NCI-H1105 (cell line): ENCODE measurements around the gene TTF1.
A peak's percentile ranks its signal among the peaks of the same experiment; 100 is the strongest.

Experiments
- DNase-seq: peaks from one replicate; lab custom pipeline; 2025; lab: John Stamatoyannopoulos, UW

Gene TTF1, protein sequence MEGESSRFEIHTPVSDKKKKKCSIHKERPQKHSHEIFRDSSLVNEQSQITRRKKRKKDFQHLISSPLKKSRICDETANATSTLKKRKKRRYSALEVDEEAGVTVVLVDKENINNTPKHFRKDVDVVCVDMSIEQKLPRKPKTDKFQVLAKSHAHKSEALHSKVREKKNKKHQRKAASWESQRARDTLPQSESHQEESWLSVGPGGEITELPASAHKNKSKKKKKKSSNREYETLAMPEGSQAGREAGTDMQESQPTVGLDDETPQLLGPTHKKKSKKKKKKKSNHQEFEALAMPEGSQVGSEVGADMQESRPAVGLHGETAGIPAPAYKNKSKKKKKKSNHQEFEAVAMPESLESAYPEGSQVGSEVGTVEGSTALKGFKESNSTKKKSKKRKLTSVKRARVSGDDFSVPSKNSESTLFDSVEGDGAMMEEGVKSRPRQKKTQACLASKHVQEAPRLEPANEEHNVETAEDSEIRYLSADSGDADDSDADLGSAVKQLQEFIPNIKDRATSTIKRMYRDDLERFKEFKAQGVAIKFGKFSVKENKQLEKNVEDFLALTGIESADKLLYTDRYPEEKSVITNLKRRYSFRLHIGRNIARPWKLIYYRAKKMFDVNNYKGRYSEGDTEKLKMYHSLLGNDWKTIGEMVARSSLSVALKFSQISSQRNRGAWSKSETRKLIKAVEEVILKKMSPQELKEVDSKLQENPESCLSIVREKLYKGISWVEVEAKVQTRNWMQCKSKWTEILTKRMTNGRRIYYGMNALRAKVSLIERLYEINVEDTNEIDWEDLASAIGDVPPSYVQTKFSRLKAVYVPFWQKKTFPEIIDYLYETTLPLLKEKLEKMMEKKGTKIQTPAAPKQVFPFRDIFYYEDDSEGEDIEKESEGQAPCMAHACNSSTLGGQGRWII

DNA sequence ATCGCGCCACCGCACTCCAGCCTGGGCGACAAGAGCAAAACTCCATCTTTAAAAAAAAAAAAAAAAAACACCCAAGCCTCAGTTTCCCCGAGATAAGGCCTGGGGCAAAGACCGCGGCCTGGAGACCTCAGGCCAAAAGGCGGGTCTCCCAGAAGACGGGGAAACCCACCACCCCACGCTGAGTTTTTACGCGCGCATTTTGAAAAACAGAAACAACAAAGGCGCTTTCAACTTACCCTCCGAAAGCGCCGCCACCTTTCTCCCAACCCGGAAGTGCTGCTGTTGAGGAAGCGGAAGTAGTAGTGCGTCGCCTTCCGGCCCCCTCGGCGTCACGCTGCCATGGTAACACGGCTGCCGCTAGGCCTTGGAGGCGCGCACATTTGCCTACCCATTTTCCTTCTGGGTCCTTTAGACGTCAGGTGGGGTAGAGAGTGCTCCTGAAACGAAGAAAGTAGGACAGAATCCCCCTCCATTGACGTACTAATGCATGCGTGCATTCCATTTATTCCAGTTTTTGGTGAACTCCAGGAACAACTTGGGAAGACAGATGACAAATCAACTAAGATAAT is at the start of gene TTF1:
Gene TTF1 (minus strand): TSS at position 287 of the 569 bp plus-strand sequence. CDS start 4,019 bp downstream, outside the sequence.
- DNase-seq = peak; percentile 89

DNA sequence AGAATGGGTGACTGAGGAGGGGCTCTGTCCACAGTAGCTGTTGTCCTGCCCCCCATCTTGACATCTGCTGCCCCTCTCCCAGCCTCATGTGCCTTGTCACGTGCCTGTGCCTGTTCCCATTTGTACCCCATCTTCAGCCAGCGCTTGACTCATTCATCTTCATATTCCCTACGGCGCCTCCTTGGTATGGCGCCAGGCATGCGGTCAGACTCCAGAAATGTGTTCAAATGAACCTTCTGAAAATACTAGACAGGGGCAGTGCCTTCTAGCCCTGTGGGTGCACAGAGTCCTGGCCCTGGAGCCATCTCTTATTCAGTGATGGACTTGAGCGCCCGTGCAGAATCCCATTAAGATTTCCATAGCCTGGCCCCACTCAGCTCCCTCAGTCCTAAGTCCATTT is 49.6 kb upstream of the TTF1 start:
- DNase-seq = no peak

DNA sequence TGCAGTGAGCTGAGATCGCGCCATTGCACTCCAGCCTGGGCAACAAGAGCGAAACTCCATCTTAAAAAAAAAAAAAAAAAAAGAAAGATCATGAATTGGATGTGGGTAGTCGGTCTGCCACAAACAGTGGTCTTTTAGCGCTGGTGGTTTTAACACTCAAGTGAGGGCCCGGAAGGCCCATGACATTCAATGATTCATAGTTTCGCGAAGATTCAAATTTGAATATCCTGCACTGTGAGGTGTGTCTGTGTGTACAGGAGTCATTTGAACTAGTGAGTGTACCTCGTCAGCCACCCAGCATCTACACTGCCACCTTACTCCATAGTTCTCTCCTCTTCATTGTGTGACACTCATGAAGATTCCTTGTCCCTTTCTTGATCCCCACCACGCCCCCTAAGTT is 44.6 kb upstream of the TTF1 start:
- DNase-seq = no peak

DNA sequence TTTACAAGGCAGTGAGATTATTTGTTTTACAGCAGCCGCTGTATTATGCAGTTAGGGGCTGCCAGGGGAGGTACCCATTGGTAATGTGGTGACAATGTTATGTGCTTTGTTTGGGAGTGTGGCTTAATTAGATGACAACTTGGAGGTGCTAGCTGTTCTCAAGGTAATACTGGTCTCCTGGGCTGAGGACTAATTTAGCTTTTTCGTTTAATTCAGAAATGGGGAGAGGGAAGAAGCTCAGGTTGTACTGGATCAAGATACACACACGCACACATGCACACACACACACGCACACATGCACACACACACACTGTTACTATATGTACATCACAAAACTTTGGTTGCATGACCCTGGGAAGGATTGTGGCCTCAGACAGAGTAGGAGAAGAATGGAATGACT is 41.3 kb upstream of the TTF1 start:
- no peak for DNase-seq

DNA sequence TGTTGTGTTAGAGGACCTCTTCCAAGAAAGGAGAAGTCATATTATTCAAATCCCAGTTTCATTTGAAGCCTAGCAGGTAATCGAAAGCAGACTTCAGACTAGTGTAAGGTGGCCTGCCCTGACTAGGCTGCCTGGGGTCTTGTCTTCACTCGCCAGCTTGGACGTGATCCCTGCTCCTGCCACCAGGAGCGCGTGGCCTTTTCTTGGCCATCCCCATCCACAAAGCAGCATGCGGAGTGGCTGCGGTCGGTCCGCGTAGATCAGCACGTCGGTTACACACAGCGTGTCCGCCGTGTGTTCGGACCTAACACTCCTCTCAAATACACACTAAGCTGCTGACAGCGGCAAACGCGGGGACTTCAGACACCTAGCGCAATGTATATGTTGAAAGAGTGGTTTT is 40.7 kb upstream of the TTF1 start:
- DNase-seq = no peak

DNA sequence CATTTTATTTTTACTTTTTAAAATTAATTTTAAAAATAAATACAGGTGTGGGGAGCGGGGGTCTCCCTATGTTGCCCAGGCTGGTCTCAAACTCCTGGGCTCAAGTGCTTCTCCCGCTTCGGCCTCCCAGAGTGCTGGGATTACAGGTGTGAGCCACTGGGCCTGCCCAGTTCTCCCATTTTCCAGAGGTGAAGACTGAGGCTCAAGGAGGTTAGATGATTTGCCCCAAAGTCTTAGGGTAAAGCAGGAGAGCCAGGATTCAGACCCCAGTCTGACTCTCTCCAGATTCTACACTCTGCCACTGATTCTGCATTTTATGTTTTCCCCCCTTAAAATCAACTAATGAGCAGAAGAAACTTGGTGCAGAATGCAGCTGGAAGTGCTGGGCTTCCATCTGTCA is 40.2 kb upstream of the TTF1 start:
- DNase-seq = no peak

DNA sequence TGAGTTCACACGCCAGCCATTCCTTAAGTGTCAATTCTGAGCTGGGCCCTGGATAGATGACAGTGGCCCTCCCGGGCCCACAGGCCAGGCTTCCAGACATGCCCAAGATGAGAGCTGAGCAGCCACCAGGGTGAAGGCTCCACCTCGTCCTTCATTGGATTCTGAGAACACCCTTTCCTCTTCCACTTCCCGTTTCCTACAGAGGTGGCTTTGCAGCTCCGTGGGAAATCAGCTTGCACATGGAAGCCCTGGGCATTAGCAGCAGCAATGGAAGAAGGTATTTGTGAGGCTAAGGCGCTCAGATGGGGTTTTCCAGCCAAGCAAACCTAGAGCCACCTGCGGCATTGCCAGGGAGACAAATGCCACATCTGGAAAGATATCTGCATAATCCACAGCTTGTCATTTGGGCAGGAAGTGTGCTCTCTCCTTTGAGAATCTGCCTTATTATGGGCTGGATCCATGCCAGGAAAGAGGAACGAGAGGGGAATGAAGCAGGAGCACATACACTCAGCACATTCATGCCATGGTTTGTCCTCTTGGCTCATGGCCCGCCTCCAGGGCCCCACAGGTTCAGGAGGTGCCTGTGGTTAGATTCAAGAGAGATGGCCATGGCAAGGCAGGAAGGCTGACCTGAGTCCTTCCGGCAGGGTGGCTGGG is 37.4 kb upstream of the TTF1 start:
- DNase-seq = peak; percentile 79

DNA sequence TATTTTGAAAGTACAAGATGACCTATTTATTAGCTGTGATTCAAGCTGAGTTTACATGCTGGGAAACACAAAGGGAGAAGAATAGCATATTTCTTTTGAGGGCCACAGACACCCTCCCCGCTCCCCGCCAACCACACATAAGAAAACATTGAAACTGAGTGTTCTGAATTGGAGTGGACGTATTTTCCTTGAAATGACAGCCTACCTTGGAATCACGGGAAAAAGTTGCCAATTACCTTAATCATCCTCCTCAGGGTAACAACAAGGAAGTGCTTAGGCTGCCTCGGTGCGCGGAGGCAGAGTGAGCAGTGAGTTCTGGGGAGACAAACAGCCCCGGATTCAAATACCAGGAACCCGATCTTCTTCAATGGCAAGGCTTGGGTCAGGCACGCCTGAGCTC is 34.8 kb upstream of the TTF1 start:
- DNase-seq = no peak

DNA sequence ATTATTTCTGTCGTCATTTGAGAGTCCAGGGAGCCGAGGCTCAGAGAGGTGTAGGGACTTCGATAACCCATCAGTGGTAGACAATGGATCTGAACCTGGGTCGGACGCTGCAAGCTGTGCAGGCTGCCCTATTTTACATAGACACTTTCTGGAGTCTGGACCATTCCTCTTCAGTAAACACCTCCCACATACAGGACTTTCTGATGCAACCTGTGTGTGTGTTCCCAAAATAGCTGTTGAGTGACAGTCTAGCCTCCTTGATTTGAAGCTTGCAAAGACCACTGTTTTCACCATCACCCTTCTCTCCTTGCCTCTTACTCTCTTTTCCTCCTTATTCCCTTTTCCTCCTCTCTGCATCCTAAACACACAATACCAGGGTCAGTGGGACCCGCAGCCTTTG is 34.1 kb upstream of the TTF1 start:
- DNase-seq = no peak

DNA sequence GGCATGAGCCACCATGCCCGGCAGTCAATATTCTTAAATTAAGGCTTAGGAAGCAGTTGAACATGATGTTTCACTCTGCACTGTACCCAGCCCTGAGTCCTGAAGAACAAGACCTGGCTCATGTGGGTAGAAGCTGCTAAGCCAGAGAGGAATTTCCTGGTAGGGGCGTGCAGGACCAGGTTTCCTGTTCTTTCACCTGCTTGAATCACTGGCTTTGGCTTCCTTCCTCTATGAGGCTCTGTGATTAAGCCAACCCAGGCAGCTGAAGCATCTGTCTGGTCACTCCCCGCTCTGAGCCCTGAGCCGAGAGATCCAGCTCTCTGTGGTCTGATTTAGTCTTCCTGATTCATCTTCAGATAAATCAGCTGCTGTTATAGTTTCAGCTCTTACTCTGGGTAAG is 32.5 kb upstream of the TTF1 start:
- no peak for DNase-seq

DNA sequence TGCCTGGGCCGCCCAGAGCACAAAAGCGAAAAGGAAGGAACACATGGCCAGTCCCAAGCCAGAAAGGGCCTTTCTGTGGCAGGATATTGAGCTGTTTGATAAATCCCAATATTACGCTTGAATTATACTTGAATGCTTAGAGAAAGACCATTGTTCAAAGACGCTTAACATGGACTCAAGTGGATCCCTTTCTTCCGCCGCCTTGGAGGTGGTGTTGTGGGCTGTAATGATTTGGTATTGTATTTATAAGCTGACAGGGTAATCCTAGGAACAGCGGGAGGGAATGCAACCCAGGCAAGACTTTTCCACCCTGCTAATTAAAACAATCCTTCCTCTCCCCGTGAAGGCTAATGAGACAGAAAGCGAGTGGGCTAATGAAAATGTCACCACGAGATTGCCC is 28.2 kb upstream of the TTF1 start:
- no peak for DNase-seq

DNA sequence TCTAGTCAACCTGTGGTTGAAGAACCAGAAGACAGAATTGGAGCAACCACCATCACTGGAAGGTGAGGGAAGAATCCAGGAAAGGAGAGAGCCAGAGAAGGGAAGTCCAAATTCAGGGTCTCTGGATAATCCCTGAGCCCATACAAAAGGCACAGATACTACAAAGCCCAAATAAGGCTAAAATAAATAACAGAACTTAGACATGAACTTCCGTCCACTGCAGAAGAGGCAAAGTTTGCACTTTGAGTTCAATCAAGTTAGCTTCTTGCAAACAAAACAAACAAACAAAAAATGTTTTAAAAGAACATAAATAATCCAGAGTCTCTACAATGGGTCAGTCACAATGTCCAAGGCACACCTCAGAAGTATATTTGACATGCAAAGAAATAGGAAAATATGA is 24.4 kb upstream of the TTF1 start:
- DNase-seq = no peak

DNA sequence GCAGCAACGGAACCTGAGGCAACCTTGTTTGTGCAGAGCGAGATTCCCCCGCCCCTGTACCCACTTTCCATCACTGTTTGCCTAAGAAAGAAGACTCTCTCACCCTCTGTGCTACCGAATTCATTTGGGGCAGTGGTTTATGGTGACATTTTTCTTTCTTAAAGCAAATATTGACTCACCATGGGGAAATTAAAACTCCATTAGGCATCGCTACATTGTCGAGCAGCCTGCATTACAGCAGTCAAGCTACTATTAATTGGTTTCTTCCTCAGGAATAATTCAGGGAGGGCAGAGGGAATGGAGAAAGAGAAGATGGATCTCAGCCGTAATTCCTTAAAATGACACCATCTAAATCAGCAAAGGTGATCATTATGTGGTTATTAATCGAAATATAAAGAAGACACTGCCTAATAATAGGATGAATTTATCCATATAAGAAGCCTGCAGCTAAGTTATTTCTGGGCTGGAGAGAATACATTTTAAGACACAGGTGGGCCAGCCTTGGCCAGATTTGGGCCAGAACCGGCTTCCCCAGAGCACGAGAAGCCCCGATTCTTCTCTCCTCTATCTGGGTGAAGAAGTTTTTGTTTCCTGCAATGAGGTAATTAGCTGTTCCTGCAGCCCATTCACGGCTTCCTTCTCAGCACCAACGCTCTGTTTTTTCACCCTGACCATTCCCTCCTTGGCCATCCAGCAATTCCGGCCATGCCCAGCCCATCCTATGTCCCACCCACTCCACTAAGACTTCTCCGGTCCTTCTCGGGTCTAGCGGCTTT is 20.2 kb upstream of the TTF1 start:
- no peak for DNase-seq

DNA sequence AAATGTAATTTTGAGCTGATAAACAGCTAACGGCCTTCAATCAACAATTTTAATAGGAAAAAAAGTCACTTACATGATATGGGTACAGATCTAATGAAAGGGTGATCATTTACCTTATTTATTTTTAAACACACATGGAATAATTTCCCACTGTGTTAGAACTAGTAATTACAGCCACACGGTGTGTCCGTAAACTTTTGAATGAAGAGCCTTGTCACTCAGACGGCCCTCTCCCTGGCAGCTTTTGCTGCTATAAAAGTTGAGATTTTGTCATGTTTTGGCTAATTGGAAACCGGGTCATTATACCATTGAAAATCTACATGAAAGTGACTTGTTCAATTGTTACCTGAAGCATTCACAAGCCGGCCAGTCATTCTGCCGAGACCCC is 19.0 kb upstream of the TTF1 start:
- no peak for DNase-seq

DNA sequence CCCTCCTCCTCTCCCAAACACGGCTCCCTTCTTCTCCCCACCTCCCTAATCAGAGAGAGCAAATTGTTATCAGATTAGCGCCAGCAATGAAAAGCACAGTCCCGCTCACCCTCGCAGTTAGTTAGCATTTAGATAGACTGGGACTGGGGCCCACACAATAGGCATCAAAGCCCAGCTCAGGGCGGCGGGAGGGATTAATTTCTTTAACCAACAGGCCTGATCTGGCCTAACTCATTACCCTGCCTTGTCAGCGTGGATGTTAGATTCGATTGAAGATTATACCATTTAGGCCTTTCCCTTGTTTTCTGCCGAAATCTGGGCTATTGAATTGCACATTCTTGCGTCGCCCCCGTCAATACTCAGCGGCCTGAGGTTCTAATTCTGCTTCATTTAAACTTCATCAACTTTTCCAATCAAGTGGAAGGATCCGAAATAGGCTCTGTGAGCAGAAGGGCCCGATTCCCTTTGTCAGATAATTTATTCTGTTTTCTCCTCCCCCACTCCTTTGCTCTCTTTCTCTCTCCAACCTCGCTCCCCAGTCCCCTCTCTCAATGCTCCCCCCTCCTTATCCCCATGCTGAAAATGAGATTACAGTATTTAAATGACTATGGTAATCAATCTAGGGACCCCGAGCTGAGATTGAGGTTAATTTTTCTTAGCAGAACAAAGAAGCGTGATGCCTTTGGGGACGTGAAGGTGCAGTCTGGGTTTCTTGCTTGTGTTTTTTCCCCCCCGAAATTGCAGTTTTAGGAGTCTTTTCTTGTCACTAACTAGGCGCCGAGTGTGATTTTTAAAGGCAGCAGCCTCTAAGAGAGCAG is 18.4 kb upstream of the TTF1 start:
- DNase-seq = no peak

DNA sequence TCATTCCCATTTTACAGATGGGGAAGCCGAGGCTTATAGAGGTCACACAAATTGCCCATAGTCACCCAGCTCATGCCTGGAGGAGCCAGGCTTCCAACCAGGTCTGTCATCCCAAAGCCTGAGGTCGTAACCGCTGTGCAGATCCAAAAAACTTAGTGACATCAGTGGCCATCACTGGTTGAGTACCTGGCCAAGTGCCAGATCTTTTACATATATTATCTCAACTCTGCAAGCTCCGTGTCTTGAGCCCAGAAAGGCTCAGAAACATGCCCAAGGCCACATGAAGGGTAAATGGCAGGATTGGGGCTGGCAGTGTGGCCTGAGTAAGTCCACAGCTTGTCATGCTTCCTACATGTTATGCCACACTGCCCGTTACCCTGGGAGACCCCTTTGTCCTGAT is 16.9 kb upstream of the TTF1 start:
- DNase-seq = no peak

DNA sequence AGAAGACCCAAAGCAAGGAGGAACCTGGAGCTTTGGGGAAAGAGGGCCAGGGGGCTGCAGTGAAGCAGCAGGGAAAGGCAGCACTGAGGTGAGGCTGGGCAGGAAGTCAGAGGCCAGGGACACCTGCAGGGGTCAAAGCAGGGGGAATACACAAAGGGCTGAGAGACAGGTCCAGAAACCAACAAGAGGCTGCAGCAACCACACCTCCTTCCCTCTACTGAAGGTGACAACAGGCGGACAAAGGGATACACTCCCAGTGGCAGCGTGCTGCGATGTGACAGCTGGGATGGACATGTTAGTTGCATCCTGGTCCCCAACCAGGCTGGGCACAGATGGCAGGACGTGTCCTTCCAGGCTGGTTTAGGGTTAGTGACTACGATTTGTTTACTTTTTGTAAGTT is 15.9 kb upstream of the TTF1 start:
- no peak for DNase-seq

DNA sequence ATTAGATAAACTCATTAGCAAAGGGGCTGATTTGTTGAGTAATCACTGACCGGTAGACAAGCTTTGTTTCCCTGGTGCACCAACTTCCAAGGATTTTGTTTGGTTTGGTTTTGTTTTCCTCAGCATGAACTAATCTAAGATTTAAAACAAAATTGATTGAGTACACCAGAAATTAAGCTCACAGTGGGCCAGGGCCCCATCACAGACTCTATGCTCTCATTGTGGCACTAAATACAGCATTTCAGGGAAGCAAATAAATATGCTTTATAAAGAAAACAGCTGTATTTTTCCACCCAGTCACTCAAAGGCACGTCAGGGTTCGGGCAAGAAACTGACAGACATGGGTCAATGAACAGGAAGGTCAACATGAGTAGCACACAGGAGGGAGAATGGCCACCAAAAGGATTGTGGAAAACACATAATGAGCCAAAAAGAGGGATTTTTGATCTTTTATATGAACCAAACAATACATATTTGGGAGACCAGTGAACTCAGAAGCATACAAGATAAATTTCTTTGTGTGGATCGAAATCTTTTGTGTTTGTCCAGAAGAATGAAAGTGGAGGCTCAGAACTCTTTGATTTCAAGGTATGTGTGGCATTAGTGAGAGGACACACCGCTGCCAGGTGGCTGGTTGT is 12.2 kb upstream of the TTF1 start:
- DNase-seq = no peak

DNA sequence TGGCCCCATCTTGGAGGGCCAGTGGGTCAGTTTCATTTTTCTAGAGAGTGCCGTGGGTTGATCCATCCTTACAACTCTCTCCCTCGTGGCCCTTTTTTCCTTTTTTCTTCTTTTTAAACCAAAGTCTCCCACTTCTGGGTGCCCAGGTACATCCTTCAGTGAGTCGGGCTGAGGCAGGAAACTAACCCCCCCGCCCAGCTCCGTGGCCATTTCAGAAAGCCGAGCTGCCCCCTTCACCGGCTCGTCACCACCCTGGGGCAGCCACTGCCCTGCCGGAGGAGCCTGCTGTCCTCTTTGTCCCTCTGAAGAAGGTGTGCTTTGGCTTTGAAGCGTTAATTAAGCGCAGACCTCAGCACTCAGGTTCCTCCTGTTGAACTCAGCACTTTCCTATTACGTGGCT is 8.5 kb upstream of the TTF1 start:
- DNase-seq = no peak

DNA sequence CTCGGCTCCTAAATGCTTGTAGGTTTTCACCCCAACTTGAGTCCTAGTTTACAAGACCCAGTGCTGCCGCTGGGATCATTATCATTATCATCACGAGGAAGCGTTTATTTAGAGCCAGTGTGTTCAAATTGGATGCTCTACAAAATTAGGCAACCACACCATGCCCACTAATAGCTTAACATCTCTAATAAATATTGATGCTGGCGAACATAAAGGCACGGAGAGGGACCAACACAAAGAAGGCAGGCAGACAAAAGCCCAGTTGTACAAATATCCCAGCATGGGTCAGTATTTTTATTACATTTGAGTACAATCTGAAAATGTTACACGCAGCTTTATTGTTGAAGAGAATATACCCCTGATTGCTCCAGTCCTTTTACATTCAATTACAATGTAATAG is 8.1 kb upstream of the TTF1 start:
- DNase-seq = no peak
